Breast epithelium (tissue), 4 donors: Measurements from ENCODE around the gene SNX33. TPM values are rescaled to one million over a fixed set of nuclear protein-coding genes. Genes with fewer than 3 reads are reported as not detected.
A peak's percentile ranks its signal among the peaks of the same experiment; 100 is the strongest.
"Not testable (repeated sequence)": the region's sequence is repeated elsewhere in the genome, so short reads cannot be mapped to it uniquely, and the experiment has no call there.

Experiments used
- DNase-seq, 2 donors: peaks; one replicate each; pipeline ENCODE4 v3.0.0-alpha.2; 2019; ENCODE audit warnings: low spot score in 2 of 2
- H3K27ac ChIP-seq, 2 donors: fragments of 200-600 bp; sonication (generic) in 1 of 2; one replicate each; pipeline ENCODE4 v1.5.1; 2016 to 2019; ENCODE audit warnings: mild to moderate bottlenecking in 1 of 2
- H3K27me3 ChIP-seq, 2 donors: fragments of 200-600 bp; sonication (generic) in 1 of 2; one replicate each; pipeline versions ENCODE4 v1.5.1 to v1.6.0; 2017 to 2019; ENCODE audit warnings: control low read depth in 1 of 2, mild to moderate bottlenecking in 1 of 2
- H3K36me3 ChIP-seq: fragments of 200-600 bp; one replicate; pipeline ENCODE4 v1.5.1; 2019
- H3K4me1 ChIP-seq, 2 donors: fragments of 200-600 bp; sonication (generic); one replicate each; pipeline ENCODE4 v1.5.1; 2016 to 2019; ENCODE audit warnings: control low read depth in 1 of 2
- H3K4me3 ChIP-seq, 3 donors: fragments of 200-600 bp; sonication (generic); 1 replicate in 2 of 3; 2 replicates in 1 of 3; pipeline ENCODE4 v1.5.1; 2016 to 2019; ENCODE audit warnings: mild to moderate bottlenecking in 3 of 3, moderate library complexity in 2 of 3
- H3K9me3 ChIP-seq, 2 donors: fragments of 200-600 bp; sonication (generic) in 1 of 2; one replicate each; pipeline ENCODE4 v1.5.1; 2016 to 2019; ENCODE audit warnings: control low read depth in 1 of 2
- POLR2A ChIP-seq: fragments of 450-650 bp; IDR thresholded peaks from one replicate; pipeline ENCODE4 v1.6.1; 2016; ENCODE audit warnings: antibody characterized with exemption, mild to moderate bottlenecking, moderate library complexity
- intact Hi-C: fragments of 100-400 bp; cut with DNase I; formaldehyde crosslinking; loops from one replicate; pipeline ENCODE4 v1.15.1; 2023; ENCODE audit warnings: low total_unique reads
- total RNA-seq, 3 donors: library from RNA; depleted of rRNA; stranded (reverse); fragments of >200 nt; gene quantifications; one replicate each; pipeline ENCODE4 v1.1.0, GENCODE V29; 2016

Gene SNX33
- total RNA-seq, 3 donors from 2014 or later: 32.8 to 42.7 (median 36.3) TPM

- DNase-seq: no peak
- H3K4me1 ChIP-seq: peaks cover 0 to 9% of the 10 kb centered on the region in 2 donors
- no peaks in the 10 kb centered on the region for H3K36me3 ChIP-seq
- no peaks in the 10 kb centered on the region for H3K27me3 ChIP-seq
- no peak overlapping the region for H3K4me3 ChIP-seq
- TF ChIP-seq POLR2A: no peak
- no peaks in the 10 kb centered on the region for H3K9me3 ChIP-seq
- H3K27ac ChIP-seq: no peak overlapping the region
- intact Hi-C loops: no loop called here
Measured at GRCh38 chr15:75706682-75706954, 58.9 kb downstream of the SNX33 start.

- H3K4me3 ChIP-seq, intact Hi-C loops, H3K36me3 ChIP-seq, DNase-seq, H3K9me3 ChIP-seq, H3K4me1 ChIP-seq, H3K27me3 ChIP-seq: not testable (repeated sequence)
- peak overlapping the region in 1 of 2 donors; percentile 56 for H3K27ac ChIP-seq
Measured at GRCh38 chr15:75709458-75709857, 61.7 kb downstream of the SNX33 start.

GRCh38 chr15:75710874-75711273, 63.2 kb downstream of the SNX33 start:
- H3K27me3 ChIP-seq, intact Hi-C loops, H3K27ac ChIP-seq, H3K9me3 ChIP-seq, H3K4me3 ChIP-seq, H3K4me1 ChIP-seq, DNase-seq, H3K36me3 ChIP-seq: not testable (repeated sequence)

DNA sequence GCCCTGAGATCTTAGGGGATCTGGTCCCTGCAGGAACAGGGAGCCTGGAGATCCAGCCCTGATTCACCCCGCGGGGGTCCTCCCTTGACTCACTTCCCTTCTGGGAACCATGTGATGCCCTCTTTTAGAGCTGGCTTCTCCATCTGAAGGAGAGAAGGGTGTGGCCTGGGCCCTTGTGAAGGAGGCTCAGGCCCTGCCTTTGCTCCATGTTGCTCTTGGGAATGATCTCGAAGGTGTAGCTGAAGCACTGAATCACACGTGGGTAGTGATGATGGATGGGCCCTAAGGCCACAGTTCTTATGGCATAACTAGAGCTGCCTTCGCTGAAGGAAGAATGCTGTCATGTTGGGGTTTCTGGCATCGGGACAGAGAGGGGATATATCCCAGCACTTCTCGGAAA, 63.8 kb downstream of the SNX33 start:
- H3K4me1 ChIP-seq, H3K36me3 ChIP-seq, intact Hi-C loops, DNase-seq, H3K9me3 ChIP-seq, H3K27me3 ChIP-seq: not testable (repeated sequence)
- peak overlapping the region in 1 of 2 donors; percentile 82 for H3K27ac ChIP-seq
- peak overlapping the region in 1 of 3 donors; percentile 19 for H3K4me3 ChIP-seq

Other genes starting within 250 kb of the SNX33 start
- gene SIN3A, start 196.2 kb upstream of the SNX33 start, total RNA-seq: 10 to 100 TPM; 40.2 to 66.9 (median 49.5) TPM
- 10 to 100 TPM; 16.2 to 23.9 (median 19.9) TPM for gene PTPN9, start 68.6 kb upstream of the SNX33 start, total RNA-seq
- 10 to 100 TPM; 19.8 to 24.9 (median 23.6) TPM for gene SNUPN, start 22.2 kb upstream of the SNX33 start, total RNA-seq
- gene IMP3, start 7.7 kb upstream of the SNX33 start, total RNA-seq: 100 to 1,000 TPM; 144 to 194 (median 175) TPM
- gene CSPG4, start 64.9 kb downstream of the SNX33 start, total RNA-seq: 10 to 100 TPM in 2 of 3 donors, 1 to 10 TPM in 1; 6.3 to 42.9 (median 17.0) TPM
- 10 to 100 TPM; 45.9 to 56.5 (median 48.8) TPM for gene UBE2Q2, start 195.5 kb downstream of the SNX33 start, total RNA-seq